Stomach (tissue), 4 donors: ENCODE measurements around the gene MFSD12.

Experiments
- EP300 ChIP-seq: sonication (generic); formaldehyde crosslinking; IDR thresholded peaks from one replicate; pipeline ENCODE4 v1.6.1; 2017; ENCODE audit warnings: antibody characterized with exemption
- POLR2A ChIP-seq, 4 donors: fragments of 450-650 bp; IDR thresholded peaks; one replicate each; pipeline ENCODE4 v1.6.1; 2016; ENCODE audit warnings: antibody characterized with exemption in 4 of 4, control low read depth in 2 of 4, mild to moderate bottlenecking in 1 of 4, moderate library complexity in 1 of 4
- TF ChIP-seq, protein P1 (sequence below), 7 experiments: fragments of 450-650 bp in 4 of 7; fragments of 200-600 bp in 3 of 7; sonication (generic) in 3 of 7; IDR thresholded peaks; one replicate each; pipeline ENCODE4 v1.5.1; 2016 to 2019; ENCODE audit warnings: antibody characterized with exemption in 7 of 7, control low read depth in 2 of 7, mild to moderate bottlenecking in 1 of 7

DNA sequence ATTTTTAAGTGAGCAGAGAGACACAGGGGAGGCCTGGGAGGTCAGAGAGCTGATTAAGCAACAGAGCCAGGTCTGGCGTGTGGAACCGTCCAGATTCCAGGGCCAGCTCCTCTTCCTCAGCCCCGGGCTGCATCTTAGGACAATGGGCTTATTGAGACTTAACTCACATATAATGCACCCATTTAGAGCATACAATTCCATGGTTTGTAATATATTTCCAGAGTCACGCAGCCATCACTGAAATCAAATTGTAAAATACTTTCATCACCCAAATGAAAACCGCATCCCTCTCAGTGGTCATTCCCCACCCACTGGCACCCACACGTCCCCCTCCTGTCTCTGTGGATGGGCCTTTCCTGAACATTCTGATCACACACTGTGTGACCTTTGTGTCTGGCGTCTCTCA lies 13.2 kb upstream of the MFSD12 start:
- TF ChIP-seq POLR2A (IDR thresholded peaks at IDR 0.05) (no peak), EP300 (no peak)
- TF ChIP-seq, protein P1, sequence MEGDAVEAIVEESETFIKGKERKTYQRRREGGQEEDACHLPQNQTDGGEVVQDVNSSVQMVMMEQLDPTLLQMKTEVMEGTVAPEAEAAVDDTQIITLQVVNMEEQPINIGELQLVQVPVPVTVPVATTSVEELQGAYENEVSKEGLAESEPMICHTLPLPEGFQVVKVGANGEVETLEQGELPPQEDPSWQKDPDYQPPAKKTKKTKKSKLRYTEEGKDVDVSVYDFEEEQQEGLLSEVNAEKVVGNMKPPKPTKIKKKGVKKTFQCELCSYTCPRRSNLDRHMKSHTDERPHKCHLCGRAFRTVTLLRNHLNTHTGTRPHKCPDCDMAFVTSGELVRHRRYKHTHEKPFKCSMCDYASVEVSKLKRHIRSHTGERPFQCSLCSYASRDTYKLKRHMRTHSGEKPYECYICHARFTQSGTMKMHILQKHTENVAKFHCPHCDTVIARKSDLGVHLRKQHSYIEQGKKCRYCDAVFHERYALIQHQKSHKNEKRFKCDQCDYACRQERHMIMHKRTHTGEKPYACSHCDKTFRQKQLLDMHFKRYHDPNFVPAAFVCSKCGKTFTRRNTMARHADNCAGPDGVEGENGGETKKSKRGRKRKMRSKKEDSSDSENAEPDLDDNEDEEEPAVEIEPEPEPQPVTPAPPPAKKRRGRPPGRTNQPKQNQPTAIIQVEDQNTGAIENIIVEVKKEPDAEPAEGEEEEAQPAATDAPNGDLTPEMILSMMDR (IDR thresholded peaks at IDR 0.05), result no peak
